NOMO-1 treated with dmso at 0.1 percent for 144 hours (cell line): ENCODE results near the gene COBL.

Experiments
- DNase-seq: peaks from one replicate; lab custom pipeline; 2025; ENCODE audit not compliant: unreplicated experiment; lab: John Stamatoyannopoulos, UW

COBL gene

DNA sequence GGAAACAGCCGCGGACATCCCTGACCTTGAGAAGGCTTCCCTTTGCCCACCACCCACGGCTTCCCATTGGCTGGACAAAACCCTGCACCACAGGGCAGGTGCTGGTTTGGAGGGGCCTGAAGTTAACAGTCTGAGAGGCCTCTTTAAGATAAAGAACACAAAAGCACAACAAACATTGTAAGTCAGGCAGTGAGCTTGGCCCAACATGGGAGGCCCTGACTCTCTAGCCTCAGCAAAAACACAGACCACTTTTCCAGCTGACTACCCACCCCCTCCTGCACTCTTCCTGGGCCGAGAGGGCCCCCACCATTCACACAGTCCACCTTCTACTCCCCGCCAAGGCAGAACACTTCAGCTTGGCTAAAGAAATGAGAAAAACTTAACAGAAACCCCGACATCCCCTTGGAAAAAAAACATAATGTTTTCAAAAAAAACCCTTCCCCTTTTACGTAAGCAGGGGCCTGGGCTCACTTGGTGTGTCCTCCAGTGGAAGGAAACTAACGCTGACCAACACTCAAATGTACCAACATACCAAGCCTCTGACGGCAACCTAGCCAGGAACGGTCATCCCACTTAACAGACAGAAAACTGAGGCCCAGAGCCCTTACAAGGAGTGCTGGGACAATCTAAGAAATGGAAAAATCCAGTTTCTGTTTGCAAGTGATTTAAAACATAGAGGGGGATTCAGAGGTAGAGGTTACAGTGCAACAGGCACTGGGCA lies 80.9 kb downstream of the COBL start:
- no peak for DNase-seq

DNA sequence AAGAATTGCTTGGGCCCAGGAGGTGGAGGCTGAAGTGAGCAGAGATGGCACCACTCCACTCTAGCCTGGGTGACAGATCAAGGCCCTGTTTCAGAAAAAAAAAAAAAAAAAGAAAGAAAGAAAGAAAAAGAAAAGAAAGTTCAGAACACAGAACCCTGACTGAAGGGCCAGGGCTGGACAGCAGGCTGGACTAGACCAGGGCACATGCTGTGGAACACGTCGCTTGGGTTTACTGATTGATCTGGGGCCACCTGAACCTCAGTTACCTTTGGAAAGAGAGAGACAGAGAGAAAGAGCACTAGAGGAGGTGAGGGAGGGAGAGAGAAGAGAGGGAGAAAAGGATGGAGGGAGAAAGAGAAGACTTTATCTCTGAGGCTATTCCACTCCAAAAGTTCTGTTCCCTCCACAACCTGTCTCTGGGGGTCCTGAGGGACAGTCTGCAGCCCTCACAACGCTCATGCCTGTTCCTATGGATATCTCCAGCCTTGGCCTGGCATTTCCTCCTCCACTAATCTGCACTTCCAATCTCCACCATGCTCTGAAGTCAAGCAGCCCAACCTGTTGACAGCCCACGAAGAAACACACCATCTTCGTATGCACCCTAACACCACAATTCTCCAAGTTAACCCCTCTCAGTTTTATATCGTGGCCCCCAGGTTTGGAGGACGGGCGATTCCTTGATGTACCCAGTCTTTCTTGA lies 81.8 kb downstream of the COBL start:
- DNase-seq, result no peak

DNA sequence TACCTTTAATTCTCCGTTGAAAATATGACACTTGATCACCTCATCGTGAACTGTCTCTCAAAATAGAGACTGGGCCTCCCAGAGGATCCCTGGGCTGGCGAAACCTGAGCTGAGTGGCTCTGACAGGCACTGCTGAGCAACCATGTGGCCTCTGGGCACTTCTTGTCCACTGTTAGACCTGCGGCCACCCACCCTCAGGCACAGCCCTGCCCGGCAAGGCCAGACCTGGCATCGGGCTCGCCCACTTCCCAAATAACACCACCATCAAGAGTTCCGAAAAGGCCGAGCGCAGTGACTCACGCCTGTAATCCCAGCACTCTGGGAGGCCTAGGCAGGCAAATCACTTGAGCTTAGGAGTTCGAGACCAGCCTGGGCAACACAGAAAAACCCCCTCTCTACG lies 82.5 kb downstream of the COBL start:
- no peak for DNase-seq

DNA sequence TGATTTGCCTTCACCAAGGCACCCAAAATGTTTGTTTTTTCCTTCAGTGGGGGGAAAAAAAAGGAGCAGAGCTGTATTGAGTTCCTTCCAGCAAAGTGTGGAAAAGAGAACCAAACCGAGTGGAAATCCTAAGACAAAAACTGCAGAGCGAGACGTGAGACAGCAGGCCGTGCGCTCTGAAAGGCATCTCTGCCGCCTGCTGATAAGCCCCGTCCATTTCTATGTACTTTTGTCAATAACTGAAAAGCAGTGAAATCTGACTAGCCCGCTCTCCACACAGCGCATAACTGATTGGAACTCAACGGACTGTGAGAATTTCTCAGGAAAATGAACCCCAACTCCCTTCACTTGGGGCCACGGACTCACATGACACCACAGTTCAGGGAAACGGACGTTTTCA lies 83.2 kb downstream of the COBL start:
- no peak for DNase-seq

DNA sequence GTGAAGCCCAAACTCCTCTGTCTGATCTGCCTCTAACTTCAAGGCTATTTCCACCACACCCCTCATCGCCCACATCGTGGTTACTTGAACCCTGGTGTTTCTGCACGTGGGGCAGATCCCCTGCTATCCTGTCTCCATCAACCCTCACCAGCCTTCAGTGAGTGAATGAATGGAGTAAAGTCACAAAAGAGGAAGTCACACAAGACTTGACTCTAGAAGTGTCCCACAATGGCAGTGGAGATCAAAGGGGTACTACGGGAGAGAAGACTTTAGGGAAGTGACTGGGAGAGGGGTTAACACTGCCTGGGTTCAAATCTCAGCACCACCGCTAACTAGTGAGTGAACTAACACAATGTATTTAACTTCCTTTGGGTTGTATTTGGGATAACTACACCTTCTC lies 85.9 kb downstream of the COBL start:
- DNase-seq, result no peak

DNA sequence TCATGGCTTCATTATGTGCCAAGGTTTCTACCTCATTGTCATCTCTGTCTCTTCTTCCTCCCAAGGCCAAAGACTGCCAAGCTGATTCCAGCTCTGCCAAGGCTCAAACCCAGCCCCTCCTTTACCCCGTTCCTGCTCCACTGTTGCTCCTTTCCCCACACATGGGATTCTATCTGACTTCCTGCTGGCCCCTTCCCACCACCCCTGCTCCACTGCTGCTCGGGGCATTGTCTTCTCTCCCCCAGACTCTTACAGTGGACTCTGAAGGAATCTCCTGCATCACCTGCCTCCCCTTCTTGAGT lies 86.3 kb downstream of the COBL start:
- no peak for DNase-seq

DNA sequence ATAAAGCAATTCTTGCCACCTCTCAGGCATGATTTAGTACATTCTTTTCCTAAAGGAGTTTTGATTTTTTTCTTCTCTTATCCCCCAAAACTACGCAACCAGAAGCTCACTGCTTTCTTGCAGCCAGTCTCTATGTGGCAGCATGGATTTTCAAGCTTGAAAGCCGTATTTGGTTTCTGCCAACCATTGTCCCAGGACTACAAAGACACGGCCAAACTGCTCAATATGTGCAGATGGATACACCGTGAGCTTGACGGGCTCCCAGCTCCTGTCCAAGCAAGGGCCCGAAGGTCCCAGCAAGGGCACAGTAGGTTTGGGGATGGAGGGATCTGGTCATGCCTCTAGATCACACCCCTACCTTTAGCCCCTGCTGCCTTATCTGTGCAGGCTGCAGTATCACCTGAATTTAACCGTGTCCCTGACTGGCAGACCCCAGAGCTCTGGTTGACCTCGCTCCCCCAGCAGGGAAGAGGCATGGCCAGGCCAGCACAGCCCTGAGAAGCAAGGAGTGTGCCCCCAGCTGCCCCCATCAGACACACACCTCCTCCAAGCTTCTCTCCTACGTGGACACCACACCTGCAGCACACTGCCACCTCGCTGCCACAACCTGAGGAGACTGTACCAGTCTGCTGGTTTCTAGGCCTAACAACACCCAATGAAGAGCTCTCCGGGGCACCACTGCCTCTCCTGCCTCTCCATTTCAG lies 86.8 kb downstream of the COBL start:
- DNase-seq, result no peak

DNA sequence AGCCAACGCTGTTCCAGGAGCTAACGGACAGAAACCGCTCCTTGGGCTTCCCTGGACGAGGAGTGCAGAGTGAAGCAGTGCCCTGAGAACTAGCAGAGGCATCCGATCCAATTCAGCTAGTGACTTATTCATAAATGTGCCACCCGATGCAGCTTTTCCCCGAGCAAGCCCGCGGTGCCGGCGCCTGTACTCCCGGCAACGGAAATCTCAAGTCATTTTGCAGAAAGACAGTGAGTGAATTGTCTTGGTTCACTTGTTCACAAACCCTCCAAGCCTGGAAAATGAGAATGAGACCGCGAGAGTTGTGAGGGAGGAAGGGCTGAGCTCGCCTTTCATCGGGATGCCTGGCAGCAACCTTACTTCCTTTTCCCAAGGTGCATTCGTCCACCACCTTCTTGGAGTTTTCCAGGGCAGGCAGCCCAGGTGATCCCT lies 87.5 kb downstream of the COBL start:
- no peak for DNase-seq

DNA sequence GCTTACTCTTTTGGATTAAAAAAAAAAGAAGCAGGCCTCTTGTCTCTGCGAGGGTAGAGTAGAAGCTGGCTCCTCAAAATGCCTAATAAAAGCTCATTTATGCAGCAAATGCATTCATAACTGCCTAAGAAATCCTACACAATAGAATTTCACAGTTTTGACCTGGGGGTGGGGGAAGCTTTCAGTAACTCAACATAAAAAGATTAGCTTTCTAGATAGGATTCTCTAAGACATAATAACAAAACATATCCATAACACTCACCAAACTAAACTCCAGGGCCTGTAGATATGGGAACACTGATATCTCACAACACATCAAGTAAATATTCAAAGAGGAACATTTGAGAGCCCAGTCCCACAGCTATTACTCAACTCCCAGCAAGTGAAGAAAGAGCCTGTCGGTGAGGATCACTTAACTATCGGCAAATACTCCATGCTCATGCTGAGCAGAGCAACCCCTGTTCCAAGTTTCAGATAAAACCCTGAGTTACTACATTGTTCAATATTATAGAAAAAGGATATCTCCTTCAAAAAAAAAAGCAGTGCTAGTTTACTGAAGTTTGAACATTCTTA lies 88.1 kb downstream of the COBL start:
- no peak for DNase-seq

DNA sequence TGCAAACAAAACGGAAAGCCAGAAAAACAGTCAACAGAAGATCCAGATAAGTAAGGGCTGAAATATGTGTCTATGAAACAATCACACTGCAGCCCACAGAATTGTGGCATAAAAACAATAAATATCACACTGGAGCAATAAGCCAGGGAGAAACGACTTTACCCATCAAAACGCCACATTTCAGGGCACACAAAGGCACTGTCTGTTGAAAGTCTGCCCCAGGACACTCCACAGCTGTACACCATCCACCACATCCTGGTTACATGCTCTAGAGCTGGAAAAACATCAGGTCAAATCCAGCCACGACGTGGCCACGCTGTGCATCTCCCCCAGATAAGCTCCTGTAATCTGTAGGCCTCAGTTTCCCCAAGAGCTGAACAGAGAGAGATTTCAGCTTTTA lies 88.7 kb downstream of the COBL start:
- DNase-seq, result no peak

DNA sequence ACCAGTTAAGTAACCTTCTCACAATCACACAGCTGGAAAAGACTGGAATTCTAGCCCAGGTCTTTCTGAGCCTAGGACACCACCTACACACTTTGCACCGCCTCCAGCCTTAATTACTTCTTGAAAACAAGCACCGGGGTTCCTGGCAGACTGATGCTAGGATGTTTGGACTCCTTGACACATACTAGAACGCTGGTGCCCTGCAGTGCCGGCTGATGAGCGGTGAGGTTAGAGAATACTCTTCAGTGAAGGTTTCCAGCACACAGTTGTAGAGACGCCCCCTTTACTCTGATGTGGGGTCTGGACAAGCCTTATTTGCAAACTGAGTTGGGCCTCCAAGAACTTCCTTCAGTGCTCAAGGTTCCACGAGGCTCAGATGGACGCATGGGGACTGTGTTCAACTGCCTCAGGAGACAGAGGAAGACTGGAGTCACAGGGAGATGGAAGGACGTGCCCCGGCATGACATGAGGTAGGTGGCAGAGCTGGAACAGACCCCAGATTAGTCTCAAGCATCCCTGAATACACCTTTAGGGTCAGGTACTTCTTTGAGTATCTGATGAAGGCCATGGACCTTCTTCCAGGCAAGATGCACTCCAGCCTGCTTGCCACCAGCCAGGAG lies 89.6 kb downstream of the COBL start:
- no peak for DNase-seq

DNA sequence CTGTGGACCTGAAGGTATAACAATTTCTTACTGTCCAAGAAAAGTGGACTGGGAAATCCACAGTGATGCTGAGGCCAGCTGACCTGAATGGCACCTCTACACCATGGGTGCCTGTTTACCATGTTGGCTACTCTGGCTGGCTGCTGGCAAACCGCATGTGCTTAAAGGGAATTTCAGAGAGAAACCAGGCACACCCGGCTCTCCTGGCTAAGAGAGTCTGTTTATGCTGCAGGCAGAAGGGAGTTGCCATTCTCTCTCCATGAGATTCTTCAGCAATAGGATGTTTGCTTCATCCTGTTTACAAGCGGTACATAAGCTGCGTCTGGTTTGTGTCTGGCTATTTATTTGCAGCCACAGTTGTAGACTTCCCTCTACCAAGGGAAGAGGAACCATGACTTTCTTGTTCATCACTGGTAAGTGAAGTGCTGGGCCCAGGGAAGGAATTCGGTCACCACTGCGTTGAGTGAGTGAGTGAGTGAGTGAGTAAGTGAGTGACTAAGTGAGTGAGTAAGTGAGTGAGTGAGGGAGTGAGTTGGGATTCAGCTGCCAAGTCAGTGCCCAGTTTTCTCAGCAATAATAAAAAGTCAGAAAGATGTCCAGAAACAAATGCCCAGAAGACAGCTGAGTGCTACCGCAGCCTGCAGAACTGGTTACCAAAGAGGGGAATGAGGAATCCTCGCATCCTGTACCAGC lies 90.4 kb downstream of the COBL start:
- no peak for DNase-seq

DNA sequence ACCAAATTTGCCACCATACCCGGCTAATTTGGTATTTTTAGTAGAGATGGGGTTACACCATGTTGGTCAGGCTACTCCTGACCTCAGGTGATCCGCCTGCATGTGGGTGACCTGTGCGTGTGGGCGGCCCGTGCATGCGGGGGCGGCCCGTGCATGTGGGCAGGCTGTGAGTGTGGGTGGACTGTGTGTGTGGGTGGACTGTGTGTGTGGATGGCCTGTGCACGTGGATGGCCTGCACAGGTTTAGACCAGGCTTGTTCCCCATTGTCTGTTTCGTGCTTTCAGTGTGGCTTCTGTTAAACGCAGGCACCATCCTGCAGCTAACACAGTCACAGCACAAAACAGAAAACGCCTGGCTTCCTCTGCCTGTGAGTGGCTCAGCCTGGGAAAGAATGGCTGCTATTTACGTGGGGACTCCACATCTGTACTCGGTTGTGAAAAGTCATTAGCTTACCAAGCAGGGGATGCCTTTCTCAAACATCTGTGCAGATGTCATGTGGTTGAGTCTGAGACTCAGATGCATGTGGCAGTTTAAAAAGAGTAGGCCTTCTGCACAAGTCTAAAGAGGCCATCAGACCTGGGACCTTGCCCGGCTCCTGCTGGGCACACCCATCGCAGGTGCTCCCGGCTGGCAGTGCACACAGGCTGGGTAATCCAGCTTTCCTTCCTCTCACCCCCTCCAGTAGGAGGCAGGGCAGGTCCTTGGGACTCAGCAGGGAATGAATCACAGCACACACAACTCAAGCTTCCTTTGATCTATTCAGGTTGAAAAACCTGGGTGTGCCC lies 91.6 kb downstream of the COBL start:
- no peak for DNase-seq

DNA sequence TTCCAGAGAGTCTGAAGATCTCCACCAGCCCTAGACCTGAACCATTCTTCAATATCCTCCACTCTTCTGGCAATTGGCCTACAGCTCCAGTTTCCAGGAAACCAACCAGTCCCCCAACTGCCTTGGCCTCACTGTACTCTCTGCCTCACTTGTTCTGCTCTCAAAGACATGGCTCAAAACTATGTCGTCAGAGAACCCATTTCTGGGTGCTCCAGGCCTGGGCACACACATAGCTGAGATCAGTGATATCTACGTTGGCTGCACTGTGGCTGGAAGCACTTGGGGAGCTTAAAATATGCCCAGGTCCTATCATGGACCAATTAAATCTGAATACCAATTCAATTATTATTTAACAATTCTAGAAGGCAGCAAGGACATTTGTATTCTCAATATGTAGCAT lies 93.1 kb downstream of the COBL start:
- no peak for DNase-seq

DNA sequence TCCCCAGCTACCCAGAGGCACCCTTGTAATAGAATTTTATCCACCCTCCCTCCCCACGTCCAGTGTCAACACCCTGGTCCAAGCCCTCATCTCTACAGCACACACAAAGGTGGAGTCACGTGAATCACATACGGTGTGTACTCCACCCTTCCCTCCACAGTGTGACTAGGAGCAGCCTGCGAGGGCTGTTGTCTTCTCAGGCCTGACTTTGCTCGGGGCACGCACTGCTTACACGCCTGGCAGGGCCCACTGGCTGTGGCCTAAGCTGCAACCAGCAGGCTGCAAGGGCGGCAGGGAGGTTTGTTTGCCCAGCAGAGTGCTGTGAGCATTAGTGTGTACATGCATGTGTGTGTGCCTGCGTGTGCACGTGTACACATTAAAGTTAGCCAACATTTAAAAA lies 93.7 kb downstream of the COBL start:
- DNase-seq, result no peak

DNA sequence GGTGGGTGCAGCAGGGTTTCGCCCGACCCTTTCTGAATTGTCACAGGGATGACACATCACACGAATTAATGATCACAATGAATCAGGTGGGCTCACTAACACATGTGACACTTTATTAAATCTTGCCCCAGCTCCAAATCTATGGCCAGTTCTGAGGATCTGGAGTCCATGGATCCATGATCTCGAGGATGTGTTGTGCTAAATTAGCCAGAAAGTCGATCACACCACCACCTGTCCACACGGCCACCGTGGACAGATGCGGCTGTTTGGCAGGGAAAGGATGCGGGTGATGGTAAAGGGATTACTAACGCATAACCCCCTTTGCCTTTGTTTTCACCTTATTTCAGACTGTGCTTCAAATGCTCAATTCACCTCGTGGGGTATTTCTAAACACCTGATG lies 96.4 kb downstream of the COBL start:
- DNase-seq, result no peak

DNA sequence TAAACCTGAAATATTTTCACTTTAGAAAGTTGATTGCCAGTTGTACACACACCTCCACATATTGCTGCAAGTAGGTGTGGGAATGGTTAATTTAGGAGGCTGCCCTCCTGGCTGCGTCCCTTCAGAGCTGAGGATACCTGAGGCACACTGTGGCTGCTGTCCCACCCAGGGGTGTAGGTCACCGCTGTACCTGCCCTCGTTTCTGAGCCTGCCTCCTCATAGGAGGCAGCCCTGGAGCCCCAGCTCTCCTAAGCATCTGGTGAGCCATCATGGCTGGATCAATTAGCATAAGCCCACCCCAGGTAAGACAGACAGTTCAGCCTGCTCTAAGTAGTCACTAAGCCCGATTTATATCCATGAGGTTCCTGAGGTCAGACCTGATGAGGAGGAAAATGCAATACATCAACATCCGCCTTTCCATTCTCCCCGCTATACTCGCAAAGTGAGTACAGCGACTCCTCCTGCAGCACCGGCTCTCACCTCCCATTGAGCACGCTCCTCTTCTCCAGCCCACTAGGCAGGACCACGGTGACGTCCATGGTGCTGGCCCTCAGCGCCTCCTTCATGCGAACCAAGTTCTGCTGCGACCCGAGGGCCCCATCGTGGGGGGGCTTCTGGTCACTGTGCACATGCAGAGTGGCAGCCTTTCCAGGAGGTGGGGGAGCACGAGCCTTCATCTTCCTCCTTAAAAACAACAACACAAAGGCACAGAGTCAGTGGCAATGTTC lies 97.2 kb downstream of the COBL start:
- no peak for DNase-seq

DNA sequence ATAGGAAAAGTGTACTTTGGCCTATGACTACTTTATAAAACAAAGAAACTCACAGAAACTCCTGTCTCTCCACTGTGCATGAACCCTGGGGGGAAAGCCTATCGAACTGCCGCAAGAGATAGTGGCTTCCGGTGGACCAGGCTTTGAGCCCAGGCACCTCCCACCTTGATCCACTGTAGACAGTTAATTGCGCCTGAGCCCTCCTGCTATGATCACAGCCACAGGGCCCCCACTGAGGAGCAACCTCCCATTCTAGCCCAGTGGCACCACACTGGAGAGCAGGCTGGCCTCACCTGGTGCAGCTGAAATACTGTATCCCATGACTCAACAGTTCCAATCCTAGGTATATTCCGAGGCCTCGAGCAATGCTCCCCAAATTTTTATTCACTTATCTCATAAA lies 98.8 kb downstream of the COBL start:
- no peak for DNase-seq

DNA sequence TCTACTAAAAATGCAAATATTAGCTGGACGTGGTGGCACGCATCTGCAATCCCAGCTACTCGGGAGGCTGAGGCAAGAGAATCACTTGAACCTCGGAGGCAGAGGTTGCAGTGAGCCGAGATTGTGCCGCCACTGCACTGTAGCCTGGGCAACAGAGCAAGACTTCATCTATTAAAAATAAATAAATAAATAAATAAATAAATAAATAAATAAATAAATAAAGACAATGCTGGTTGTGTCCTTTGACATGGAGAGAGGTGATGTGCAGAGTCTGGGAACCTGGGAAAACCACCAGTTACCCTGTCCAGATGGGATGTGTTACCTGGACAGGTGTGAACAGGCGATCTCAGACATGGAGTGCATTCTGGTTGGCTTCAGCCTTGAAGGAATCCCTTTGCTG lies 102.5 kb downstream of the COBL start:
- no peak for DNase-seq

DNA sequence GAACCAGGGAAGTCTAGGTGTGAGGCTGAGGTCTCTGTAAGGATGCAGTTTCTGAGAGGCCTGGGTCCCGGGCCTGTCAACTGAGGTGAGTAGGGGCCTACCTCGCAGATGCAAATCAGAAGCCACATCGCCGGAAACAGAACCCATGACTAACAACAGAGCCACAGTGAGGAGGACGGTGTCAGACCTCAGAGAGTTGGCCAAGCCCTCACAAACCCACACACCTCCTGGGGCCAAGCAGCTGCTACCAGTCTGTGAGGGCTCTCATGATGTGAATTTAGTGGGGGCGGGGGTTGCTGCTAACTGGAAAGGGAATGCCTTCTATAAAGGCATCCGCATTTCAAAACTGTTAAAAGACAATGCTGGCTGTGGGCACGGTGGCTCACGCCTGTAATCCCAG lies 103.0 kb downstream of the COBL start:
- DNase-seq, result no peak
